GM21619 (cell line): ENCODE data around the gene RNF215.
"Not testable (repeated sequence)": the region's sequence is repeated elsewhere in the genome, so short reads cannot be mapped to it uniquely, and the experiment has no call there.

Experiments used
- ATAC-seq: cut with Tn5 transposase; IDR thresholded peaks from one replicate; pipeline ENCODE4 v1.9.1; 2021; ENCODE audit not compliant: unreplicated experiment

RNF215 gene

DNA sequence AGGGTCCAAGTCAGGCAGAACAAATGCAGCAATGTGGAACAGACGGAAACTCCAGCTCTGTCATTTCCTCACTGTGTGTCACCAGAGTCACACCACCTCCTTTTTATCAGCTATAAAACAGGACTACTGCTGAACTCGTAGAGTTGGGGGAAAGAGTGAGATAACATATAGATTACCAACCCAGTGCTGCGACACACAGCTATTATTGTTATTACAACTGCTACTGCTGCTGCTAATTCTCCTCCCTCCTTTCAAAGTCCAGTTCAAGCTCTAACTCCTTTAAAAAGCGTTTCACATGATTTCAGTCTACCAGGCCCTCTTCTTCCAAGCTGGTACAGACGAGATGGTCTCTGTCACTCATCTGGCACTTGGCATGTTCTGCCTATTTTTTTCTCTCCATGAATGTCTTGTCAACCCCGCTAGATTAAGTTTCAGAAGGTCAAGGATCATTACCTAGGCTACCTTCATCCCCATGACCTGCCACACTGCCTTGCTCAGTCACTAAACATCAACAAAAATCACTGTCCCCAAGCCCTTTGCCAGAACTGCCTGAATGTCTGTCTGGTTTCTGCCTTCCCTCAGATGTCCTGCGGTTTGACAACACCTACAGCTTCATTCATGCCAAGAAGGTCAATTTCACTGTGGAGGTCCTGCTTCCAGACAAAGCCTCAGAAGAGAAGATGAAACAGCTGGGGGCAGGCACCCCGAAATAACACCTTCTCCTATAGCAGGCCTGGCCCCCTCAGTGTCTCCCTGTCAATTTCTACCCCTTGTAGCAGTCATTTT is 34.7 kb upstream of the RNF215 start:
- ATAC-seq: no peak

DNA sequence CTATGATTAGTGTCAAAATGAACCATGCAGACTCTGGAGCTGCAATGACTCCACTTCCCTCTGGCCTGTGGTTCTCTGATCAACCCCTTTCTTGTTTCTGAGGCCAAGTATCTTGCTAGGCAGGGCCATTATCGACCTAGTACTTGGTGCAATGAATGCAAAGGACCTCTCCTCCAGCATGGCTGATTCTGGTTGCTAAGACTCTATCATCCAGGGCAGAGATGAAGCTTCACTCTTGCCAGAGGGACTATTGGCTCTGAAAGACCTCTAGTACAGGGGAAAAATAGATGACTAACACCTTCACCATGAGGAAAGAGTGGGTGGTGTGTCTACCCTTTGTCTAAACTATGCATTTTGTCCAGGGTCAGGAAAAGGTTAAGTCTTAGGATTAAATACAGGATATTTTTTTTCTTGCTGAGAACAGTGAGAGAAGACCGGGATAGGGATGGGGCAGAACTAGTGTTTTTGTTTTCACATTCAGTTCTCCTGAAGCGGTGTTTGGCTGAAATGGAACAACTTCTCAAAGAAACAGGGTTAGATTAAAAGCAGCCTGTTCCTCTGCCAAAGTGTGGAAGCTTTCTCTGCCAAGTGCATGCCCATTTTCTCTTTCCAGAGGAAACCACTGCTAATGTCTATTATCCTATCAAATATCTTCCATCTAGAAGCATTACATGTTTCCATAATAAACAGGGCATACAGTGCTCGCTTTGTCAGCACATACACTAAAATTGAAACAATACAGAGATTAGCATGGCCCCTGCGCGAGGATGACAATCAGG is 33.3 kb upstream of the RNF215 start:
- ATAC-seq: no peak

DNA sequence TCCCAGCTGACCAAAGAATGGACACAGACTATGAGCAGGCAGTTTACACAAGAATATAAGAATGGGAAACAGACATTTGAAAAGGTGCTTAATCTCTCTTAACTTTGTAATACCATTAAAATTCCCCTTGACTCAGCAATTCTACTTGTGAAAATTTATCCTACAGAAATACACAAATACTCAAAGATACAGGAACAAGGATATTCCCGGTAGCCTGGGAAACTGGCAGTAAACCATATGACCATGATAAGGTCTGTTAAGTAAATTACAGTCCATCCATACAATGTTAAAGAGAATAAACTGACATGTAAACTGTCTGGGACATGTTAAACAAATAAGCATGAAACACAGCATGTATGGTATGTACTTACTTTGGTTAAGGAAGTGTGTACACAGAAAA is 29.6 kb upstream of the RNF215 start:
- no peak for ATAC-seq

DNA sequence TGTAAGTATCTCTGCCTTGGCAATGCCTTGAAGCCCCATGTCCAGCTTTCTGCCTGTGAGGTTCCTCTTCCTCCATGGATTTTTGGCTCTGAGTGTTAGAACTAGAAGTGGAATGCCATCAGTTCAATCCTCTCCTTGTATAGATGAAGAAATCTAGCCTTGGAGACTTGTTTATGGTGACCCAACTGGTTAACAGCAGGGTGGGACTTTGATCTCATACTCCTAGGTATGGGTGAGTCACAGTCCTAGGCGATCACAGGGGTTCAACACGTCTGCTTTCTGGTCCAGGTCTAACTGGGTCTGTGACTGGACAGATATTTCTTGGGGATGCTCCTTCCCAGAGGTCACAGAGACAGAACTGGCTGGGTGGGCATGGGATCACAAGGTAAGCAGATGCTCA is 29.2 kb upstream of the RNF215 start:
- no peak for ATAC-seq

DNA sequence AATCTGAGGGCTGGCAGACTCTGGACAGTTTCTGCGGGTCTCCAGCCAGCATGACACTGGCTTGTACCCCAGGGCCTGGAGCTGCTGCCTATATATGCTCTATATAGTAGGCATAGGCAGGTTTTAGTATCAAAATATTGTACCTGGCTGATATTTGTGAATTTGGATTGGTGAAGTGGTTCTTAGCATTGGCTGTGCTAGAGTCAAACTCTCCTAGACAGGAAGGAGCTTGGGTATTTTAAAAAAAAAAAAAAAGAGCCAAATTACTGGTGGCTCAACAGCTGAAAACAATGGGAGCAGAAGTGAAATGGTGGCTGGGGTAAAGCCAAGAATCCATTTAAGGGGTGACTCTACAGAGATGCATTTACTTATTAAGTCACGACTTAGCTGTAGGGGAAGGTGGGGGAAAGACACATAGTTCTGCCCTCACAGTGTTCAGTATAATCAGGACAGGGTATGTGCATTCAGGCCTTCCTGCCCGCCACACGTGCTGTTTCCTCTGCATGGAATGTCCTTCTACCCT is 27.4 kb upstream of the RNF215 start:
- no peak for ATAC-seq

DNA sequence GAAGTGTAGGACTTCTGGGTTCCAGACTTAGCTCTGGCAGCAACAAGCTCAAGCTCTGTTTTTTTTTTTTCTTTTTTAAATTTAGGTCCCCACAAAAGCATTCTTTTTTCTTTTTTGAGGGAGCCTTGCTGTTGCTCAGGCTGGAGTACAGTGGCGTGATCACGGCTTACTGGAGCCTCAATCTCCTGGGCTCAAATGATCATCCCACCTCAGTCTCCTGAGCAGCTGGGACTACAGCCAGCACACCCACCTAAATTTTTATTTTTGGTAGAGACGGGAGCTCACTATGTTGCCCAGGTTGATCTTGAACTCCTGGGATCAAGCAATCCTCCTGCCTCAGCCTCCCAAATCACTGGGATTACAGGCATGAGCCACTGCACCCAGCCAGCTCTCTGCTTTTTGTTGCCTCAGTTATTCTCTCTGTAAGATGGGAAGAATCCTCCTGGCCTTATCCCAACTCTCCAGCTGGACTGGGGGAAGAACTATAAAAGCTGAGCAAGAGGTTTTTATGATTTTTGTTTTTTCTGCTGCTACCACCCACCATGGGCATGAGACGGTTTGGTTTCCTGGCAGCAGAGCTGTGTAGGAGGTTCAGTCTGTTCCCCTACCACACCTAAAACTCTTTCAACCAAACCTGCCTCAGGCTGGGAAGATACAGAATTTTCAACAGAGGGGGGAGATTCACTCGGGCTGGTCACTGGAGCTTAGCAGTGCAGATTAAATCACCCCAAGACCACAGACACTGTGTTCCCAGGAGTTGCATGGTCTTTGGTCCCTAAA is 26.7 kb upstream of the RNF215 start:
- ATAC-seq: no peak

DNA sequence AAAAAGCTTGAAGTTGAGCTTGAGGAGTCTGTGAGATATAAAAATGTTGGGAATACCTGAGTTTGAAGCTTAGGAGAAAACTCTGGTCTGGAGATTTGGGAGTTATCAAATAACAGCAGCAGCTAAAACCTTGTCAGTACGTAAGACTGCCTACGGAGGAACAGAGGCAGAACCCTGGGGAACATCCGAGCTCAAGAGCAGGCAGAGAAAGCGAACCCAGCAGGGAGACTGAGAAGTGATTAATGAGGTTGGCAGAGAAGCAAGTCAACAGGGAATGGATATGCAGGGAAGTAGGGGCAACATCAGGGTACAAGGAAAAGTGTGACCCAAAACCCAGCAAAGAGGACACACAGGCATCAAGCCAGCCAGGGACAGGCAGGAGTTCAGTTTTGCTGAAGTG is 25.8 kb upstream of the RNF215 start:
- ATAC-seq: no peak

DNA sequence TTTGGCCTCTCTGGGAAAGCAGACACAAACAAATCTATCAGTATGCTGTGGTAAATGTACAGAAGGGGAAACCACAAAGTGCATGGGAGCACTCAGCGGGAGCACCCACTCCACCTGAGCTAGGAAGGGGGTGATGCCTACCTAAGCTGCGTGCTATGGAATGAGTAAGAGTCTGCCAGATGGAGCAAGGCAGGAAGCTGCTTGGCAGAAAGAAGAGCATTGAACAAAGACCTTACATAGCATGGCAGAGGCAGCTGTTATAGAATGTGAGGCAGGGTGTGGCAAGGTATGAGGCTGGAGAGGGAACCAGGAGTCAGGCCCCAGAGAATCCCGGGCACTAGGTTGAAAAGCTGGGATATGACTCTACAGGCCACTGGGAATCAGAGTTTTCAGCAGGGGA is 24.6 kb upstream of the RNF215 start:
- no peak for ATAC-seq

DNA sequence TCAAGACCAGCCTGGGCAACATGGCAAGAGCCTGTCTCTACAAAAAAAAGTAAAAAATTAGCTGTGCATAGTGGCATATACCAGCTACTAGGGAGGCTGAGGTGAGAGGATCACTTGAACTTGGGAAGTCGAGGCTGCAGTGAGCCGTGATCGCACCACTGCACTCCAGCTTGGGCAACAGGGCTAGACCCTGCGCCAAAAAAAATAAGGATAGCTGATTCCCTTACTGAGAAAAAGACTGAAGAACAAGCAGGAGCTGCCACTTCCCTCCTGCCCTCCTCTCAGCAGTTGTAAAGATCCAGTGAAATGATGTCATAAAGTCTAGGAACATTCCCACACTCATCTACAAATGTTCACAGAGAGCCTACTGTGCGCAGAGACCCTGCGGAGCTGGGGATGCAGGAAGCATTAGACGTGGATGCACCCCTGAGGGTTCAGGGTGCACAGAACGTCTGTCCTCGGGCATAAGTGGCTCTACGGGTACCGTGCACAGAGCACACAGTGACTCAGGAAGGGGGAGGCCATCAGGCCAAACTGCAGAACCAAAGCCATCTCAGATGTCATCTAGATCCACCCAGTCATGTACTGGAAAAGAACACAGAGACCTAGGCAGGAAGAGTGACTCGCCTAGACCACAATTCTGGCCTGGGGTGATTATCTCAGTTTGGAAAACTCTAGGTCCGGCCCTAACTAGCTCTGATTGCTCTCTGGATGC is 21.3 kb upstream of the RNF215 start:
- ATAC-seq: no peak

DNA sequence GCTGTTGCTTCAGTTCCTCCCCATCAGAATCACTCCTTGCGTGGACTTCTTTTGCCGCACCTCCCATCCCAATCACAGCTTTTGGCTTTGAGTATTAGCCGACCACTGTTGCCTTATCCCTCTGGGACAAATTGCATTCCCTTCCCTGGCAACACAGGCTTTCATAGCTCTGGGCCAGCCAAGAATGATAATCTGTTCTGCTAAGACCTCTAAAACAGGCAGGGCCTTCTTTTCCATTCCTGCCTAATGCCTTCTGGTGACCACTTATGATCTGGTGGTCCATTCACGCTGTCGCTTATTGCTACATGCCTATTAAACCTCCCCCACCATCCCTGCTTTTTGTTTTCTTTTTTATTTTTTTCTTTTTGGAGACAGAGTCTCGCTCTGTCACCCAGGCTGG is 19.2 kb upstream of the RNF215 start:
- no peak for ATAC-seq

DNA sequence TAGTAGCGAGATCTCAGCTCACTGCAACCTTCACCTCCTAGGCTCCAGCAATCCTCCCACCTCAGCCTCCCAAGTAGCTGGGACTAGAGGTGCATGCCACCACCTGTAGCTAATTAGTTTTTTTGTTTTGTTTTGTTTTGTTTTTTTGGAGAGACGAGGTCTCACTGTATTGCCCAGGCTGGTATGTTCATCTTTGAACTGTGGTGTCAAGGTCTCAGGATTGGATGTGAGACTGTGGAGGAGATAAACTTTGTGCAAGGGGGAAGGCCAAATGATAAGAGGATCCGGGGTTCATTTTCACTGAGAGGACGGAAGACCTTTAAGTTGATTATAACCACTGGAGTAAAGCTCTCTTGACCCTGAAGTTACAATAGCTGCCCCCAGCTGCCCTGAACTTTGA is 18.5 kb upstream of the RNF215 start:
- no peak for ATAC-seq

DNA sequence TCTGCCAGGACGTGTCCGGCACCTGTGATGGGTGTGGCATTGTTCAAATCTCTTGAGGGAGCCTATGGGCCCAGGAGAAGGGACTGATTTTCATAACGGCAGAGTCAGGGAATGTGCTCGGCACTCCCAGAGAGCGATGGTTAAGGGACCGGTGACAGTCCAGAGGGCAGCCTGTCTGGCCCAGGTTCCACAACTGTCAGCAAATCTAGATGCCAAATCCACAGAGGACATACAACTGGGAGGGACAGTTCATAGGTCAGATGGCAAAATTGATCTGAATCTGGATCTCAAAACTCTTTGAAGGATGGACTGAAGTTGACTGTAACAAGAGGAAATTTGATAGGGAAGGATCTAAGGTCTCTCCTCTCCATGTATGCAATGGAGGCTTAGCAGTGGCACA is 17.1 kb upstream of the RNF215 start:
- ATAC-seq: no peak

DNA sequence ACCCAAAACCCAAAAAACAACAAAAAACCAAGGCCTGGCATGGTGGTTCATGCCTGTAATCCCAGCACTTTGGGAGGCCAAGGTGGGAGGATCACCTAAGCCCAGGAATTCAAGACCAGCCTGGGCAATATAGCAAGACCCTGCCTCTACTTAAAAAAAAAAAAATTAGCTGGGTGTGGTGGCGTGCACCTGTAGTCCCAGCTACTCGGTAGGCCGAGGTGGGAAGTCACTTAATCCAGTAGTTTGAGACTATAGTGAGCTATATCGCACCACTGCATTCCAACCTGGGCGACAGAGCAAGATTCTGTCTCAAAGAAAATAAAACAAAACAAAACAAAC is 15.5 kb upstream of the RNF215 start:
- not testable (repeated sequence) for ATAC-seq

DNA sequence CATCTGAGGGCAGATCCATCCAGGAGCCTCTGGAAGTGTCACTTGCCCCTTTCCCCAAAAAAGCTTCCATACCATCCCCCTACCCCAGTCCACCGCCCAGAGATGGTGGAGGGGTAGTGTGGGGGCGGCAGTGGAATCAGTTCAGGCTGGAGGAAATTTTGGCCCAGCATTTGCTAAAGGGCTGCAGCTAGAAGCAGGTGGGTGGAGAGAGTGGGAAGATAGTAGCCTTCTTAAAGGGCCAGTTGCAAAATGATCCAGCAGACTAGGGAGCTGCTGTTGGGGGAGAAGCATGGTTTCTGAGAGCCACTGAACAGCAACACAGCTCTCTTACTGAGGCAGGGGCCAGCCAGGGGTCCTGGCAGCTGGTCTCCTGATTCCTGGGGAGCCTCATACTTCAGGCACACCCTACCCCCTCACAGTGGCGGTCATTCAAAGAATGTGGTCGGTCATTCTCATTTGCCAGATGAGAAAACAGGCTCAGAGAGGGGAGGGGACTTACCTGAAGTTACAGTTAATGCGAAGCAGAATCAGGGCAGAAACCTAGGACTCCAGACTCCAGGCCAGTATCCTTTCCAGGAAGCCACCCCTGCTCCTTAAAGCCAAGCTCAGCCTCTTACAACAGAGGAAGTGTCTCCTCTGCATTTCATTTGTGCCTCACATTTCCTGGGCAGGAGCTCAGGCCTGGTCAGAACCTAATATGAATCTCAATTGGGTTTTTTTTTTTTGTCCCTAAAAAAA is 15.0 kb upstream of the RNF215 start:
- ATAC-seq: no peak

DNA sequence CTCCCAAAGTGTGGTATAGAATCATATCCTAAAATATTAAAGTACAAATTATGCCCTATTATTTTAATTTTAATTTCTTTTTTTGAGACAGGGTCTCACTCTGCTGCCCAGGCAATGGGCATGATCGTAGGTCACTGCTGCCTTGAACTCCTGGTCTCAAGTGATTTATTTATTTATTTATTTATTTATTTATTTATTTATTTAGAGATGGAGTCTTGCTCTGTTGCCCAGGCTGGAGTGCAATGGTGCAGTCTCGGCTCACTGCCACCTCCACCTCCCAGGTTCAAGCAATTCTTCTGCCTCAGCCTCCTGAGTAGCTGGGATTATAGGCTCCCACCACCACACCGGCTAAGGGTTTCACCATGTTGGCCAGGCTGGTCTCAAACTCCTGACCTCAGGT is 13.8 kb upstream of the RNF215 start:
- ATAC-seq: not testable (repeated sequence)

DNA sequence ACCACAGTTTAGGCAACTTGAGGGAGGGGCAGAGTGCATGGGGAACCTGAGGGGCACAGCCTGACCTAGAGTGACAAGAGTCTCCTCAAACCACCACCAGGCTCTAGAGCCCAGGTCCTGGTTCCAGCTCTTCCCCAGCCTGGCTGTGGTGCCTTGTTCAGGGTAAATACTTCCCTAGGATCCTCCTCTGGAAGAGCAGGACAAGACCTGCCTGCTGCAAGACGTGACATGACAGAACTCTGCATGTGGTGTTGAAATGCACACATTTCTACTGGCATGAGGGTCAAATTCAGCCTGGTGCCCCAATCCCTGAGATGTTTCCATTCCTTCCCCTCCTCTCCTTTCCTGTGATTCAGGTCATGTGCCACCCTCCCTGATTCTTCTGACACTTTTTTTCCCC is 12.9 kb upstream of the RNF215 start:
- no peak for ATAC-seq

DNA sequence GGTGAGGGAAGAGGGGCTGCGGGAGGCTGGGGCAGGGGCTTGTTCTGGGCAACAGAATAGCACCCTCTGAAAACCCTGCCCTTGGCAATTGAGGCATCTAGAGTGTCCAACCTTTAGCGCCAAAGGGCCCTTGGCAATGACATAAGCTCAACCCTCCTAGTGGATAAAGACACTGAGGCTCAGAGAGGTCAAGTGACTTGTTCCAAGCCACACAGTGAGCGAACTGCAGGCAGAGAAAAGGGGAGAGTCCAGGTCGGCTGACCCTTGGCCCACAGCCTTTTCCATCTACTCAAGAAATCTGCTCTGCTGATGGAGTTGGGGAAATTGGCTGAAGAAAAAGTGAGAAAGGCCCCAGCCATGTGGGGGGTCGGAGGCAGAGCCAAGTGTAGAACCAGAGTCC is 12.5 kb upstream of the RNF215 start:
- ATAC-seq: no peak

DNA sequence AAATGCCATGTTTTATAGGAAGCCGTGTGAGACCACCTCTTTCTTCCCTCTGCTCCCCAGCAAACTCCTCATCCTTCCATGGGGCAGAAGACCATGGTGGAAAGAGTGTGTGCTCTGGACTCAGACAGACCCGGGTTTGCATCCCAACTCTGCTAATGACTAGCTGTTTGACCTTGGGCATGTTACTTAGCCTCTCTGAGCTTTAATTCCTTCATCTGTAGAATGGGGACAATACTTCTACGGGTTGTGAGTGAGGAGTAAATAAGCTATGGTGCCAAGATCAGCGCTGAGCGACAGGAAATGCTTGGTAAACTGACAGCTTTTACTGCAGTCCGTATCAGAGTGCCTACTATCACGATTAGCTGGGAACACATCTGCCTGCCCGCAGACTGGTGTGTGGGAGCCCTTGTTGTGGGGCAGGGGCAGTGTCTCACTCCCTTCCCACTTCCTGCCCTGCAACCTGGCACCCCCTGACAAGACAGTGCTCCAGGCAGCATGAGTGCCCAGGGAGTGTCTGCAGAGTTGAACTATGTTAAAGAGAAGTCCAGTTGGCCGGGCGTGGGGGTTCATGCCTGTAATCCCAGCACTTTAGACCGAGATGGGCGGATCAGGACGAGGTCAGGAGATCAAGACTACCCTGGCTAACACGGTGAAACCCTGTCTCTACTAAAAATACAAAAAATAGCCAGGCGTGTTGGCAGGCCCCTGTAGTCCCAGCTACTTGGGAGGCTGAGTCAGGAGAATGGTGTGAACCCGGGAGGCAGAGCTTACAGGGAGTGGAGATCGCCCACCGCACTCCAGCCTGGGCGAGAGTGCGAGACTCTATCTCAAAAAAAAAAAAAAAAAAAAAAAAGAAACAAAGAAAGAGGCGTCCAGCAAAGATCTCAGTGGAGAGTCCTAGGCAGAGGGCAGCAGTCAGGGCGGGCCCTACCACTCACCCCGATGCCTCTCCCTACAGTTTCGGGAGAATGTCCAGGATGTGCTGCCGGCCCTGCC is 11.8 kb upstream of the RNF215 start:
- ATAC-seq: no peak
